ENCODE results near the gene MUS81. TPM values are rescaled to one million over a fixed set of nuclear protein-coding genes. Genes with fewer than 3 reads are reported as not detected.
A peak's percentile ranks its signal among the peaks of the same experiment; 100 is the strongest.

MUS81 gene
- total RNA-seq, 2 donors from 2014 or later, result 51.0 to 64.5 TPM

GRCh38 chr11:65866509-65867283 is 6.5 kb downstream of the MUS81 start:
- 89 to 92% methylated on average over 10 to 21 of the region's 21 CpGs for WGBS, 2 experiments (ENCODE audit: insufficient coverage in 1 of 2, insufficient read length in 1 of 2)
- Histone ChIP-seq H3K9me3 (ENCODE audit: control insufficient read depth, low read length) (no peaks in the 10 kb centered on the region), H3K27ac (ENCODE audit: low read depth, low read length) (no peak overlapping the region), H3K4me1 (ENCODE audit: control insufficient read depth, insufficient read depth, low read length) (peaks cover 9% of the 10 kb centered on the region), H3K27me3 (ENCODE audit: control insufficient read depth, insufficient read depth, low read length, poor library complexity, severe bottlenecking) (no peaks in the 10 kb centered on the region), H3K36me3 (ENCODE audit: control insufficient read depth, insufficient read depth, low read length) (peaks cover 74% of the 10 kb centered on the region), H3K4me3 (ENCODE audit: low read length) (no peak overlapping the region), H3K9ac (ENCODE audit: extremely low read depth, low read length, poor library complexity, severe bottlenecking) (no peak overlapping the region)
- Mint-ChIP-seq H3K4me1 (peaks cover 5% of the 10 kb centered on the region), H3K27me3 (ENCODE audit: insufficient read depth) (no peaks in the 10 kb centered on the region), H3K9me3 (no peaks in the 10 kb centered on the region), H3K27ac (no peak overlapping the region), H3K36me3 (ENCODE audit: low read depth) (peaks cover 62% of the 10 kb centered on the region), H3K4me3 (no peak overlapping the region)
- no peak for TF ChIP-seq CTCF (conservative IDR thresholded peaks at IDR 0.05)
- DNase-seq, result no peak

GRCh38 chr11:65867284-65868071 is 7.2 kb downstream of the MUS81 start:
- Mint-ChIP-seq H3K9me3 (no peaks in the 10 kb centered on the region), H3K27ac (no peak overlapping the region), H3K4me1 (peaks cover 5% of the 10 kb centered on the region), H3K27me3 (ENCODE audit: insufficient read depth) (no peaks in the 10 kb centered on the region), H3K4me3 (peak overlapping the region; percentile 51), H3K36me3 (ENCODE audit: low read depth) (peaks cover 59% of the 10 kb centered on the region)
- Histone ChIP-seq H3K27me3 (ENCODE audit: control insufficient read depth, insufficient read depth, low read length, poor library complexity, severe bottlenecking) (no peaks in the 10 kb centered on the region), H3K9me3 (ENCODE audit: control insufficient read depth, low read length) (no peaks in the 10 kb centered on the region), H3K27ac (ENCODE audit: low read depth, low read length) (no peak overlapping the region), H3K4me3 (ENCODE audit: low read length) (no peak overlapping the region), H3K4me1 (ENCODE audit: control insufficient read depth, insufficient read depth, low read length) (peaks cover under 1% of the 10 kb centered on the region), H3K9ac (ENCODE audit: extremely low read depth, low read length, poor library complexity, severe bottlenecking) (no peak overlapping the region), H3K36me3 (ENCODE audit: control insufficient read depth, insufficient read depth, low read length) (peaks cover 67% of the 10 kb centered on the region)
- peak; percentile 84 for DNase-seq
- 67 to 68% methylated on average over 26 to 28 of the region's 29 CpGs for WGBS, 2 experiments (ENCODE audit: insufficient coverage in 1 of 2, insufficient read length in 1 of 2)
- TF ChIP-seq CTCF (conservative IDR thresholded peaks at IDR 0.05), result no peak

- Mint-ChIP-seq H3K4me3 (peak overlapping the region; percentile 51), H3K36me3 (ENCODE audit: low read depth) (peaks cover 53% of the 10 kb centered on the region), H3K27me3 (ENCODE audit: insufficient read depth) (no peaks in the 10 kb centered on the region), H3K27ac (no peak overlapping the region), H3K4me1 (peaks cover 8% of the 10 kb centered on the region), H3K9me3 (no peaks in the 10 kb centered on the region)
- Histone ChIP-seq H3K9me3 (ENCODE audit: control insufficient read depth, low read length) (no peaks in the 10 kb centered on the region), H3K9ac (ENCODE audit: extremely low read depth, low read length, poor library complexity, severe bottlenecking) (no peak overlapping the region), H3K4me1 (ENCODE audit: control insufficient read depth, insufficient read depth, low read length) (no peaks in the 10 kb centered on the region), H3K27ac (ENCODE audit: low read depth, low read length) (no peak overlapping the region), H3K36me3 (ENCODE audit: control insufficient read depth, insufficient read depth, low read length) (peaks cover 61% of the 10 kb centered on the region), H3K4me3 (ENCODE audit: low read length) (no peak overlapping the region), H3K27me3 (ENCODE audit: control insufficient read depth, insufficient read depth, low read length, poor library complexity, severe bottlenecking) (no peaks in the 10 kb centered on the region)
- peak; percentile 86 for DNase-seq
- no peak for TF ChIP-seq CTCF (conservative IDR thresholded peaks at IDR 0.05)
- 90 to 94% methylated on average over 17 to 18 of the region's 19 CpGs for WGBS, 2 experiments (ENCODE audit: insufficient coverage in 1 of 2, insufficient read length in 1 of 2)
These were observed 7.9 kb downstream of the MUS81 start for GRCh38 chr11:65868076-65868667.

Measured in endodermal cell (in vitro differentiated cells).